ENCODE results near the gene SVOP.
"Not testable (repeated sequence)": the region's sequence is repeated elsewhere in the genome, so short reads cannot be mapped to it uniquely, and the experiment has no call there.

- not testable (repeated sequence) for TF ChIP-seq CTCF (conservative IDR thresholded peaks at IDR 0.05 in 1 of 2, IDR thresholded peaks at IDR 0.05 in 1 of 2; ENCODE audit: low read depth in 1 of 2, low read length in 2 of 2); EZH2 (IDR thresholded peaks at IDR 0.05; ENCODE audit: low read length, missing control alignments)
Measured at GRCh38 chr12:109048706-109049105, 27.8 kb upstream of the SVOP start.
